Skeletal muscle tissue (tissue), 4 donors: ENCODE measurements around the gene SLCO1A2. TPM values are rescaled to one million over a fixed set of nuclear protein-coding genes. Genes with fewer than 3 reads are reported as not detected.

Experiments
- H3K27ac ChIP-seq: one replicate; pipeline ENCODE4 v1.7.0; 2013; ENCODE audit warnings: mild to moderate bottlenecking, low read depth, low read length, inconsistent platforms
- H3K27me3 ChIP-seq, 3 donors: one replicate each; pipeline ENCODE4 v1.7.0; 2013; ENCODE audit warnings: low read length in 3 of 3; ENCODE audit not compliant: control insufficient read depth in 3 of 3, insufficient read depth in 3 of 3
- H3K36me3 ChIP-seq, 3 donors: one replicate each; pipeline ENCODE4 v1.7.0; 2013; ENCODE audit warnings: low read length in 3 of 3; ENCODE audit not compliant: control insufficient read depth in 3 of 3, insufficient read depth in 3 of 3
- H3K4me1 ChIP-seq, 3 donors: one replicate each; pipeline ENCODE4 v1.7.0; 2013; ENCODE audit warnings: low read length in 3 of 3, mild to moderate bottlenecking in 3 of 3; ENCODE audit not compliant: control insufficient read depth in 3 of 3, insufficient read depth in 3 of 3
- H3K4me3 ChIP-seq, 3 donors: one replicate each; pipeline ENCODE4 v1.7.0; 2013; ENCODE audit warnings: low read length in 3 of 3
- H3K9ac ChIP-seq, 3 donors: one replicate each; pipeline ENCODE4 v1.7.0; 2013; ENCODE audit warnings: low read length in 3 of 3, mild to moderate bottlenecking in 3 of 3, moderate library complexity in 2 of 3, low read depth in 1 of 3
- H3K9me3 ChIP-seq, 3 donors: one replicate each; pipeline ENCODE4 v1.7.0; 2013; ENCODE audit warnings: low read length in 3 of 3; ENCODE audit not compliant: control insufficient read depth in 3 of 3
- total RNA-seq: library from RNA; depleted of rRNA; stranded (reverse); fragments of >200 nt; gene quantifications from one replicate; pipeline ENCODE4 v1.2.3, GENCODE V29; 2014
- donor health status: Osteomylitis.

SLCO1A2 gene
- total RNA-seq, 1 donor from 2014 or later = not detected

GRCh38 chr12:21292111-21292510 lies 42.6 kb downstream of the SLCO1A2 start:
- Histone ChIP-seq H3K4me3 (no peak overlapping the region), H3K9me3 (no peaks in the 10 kb centered on the region), H3K4me1 (no peaks in the 10 kb centered on the region), H3K27me3 (no peaks in the 10 kb centered on the region), H3K27ac (no peak overlapping the region), H3K36me3 (no peaks in the 10 kb centered on the region), H3K9ac (no peak overlapping the region)

- H3K36me3 ChIP-seq = no peaks in the 10 kb centered on the region
- H3K9ac ChIP-seq = no peak overlapping the region
- no peaks in the 10 kb centered on the region for H3K27me3 ChIP-seq
- H3K4me3 ChIP-seq = no peak overlapping the region
- H3K27ac ChIP-seq = no peak overlapping the region
- no peaks in the 10 kb centered on the region for H3K4me1 ChIP-seq
- H3K9me3 ChIP-seq = no peaks in the 10 kb centered on the region
Measured at GRCh38 chr12:21289698-21290097, 45.0 kb downstream of the SLCO1A2 start.

- H3K27ac ChIP-seq = no peak overlapping the region
Measured at GRCh38 chr12:21276826-21277225, 57.9 kb downstream of the SLCO1A2 start.

GRCh38 chr12:21265932-21266331 lies 68.8 kb downstream of the SLCO1A2 start:
- H3K9ac ChIP-seq = no peak overlapping the region
- no peaks in the 10 kb centered on the region for H3K27me3 ChIP-seq
- H3K36me3 ChIP-seq = no peaks in the 10 kb centered on the region
- no peaks in the 10 kb centered on the region for H3K9me3 ChIP-seq
- no peak overlapping the region for H3K4me3 ChIP-seq
- no peaks in the 10 kb centered on the region for H3K4me1 ChIP-seq
- no peak overlapping the region for H3K27ac ChIP-seq

More at GRCh38 chr12:21276826-21277225, 57.9 kb downstream of the SLCO1A2 start:
- no peak overlapping the region for H3K9ac ChIP-seq
- no peaks in the 10 kb centered on the region for H3K36me3 ChIP-seq
- H3K9me3 ChIP-seq = no peaks in the 10 kb centered on the region
- no peaks in the 10 kb centered on the region for H3K4me1 ChIP-seq
- no peaks in the 10 kb centered on the region for H3K27me3 ChIP-seq
- H3K4me3 ChIP-seq = no peak overlapping the region

GRCh38 chr12:21264232-21264631 lies 70.5 kb downstream of the SLCO1A2 start:
- H3K4me1 ChIP-seq = no peaks in the 10 kb centered on the region
- no peak overlapping the region for H3K4me3 ChIP-seq
- no peaks in the 10 kb centered on the region for H3K27me3 ChIP-seq
- no peaks in the 10 kb centered on the region for H3K36me3 ChIP-seq
- no peak overlapping the region for H3K9ac ChIP-seq
- H3K9me3 ChIP-seq = no peaks in the 10 kb centered on the region
- H3K27ac ChIP-seq = no peak overlapping the region

GRCh38 chr12:21257172-21257571 lies 77.5 kb downstream of the SLCO1A2 start:
- no peak overlapping the region for H3K4me3 ChIP-seq
- H3K27ac ChIP-seq = no peak overlapping the region
- no peaks in the 10 kb centered on the region for H3K36me3 ChIP-seq
- H3K27me3 ChIP-seq = no peaks in the 10 kb centered on the region
- no peak overlapping the region for H3K9ac ChIP-seq
- no peaks in the 10 kb centered on the region for H3K9me3 ChIP-seq
- H3K4me1 ChIP-seq = no peaks in the 10 kb centered on the region

- no peak overlapping the region for H3K9ac ChIP-seq
- no peaks in the 10 kb centered on the region for H3K4me1 ChIP-seq
- H3K4me3 ChIP-seq = no peak overlapping the region
- no peaks in the 10 kb centered on the region for H3K27me3 ChIP-seq
- H3K27ac ChIP-seq = no peak overlapping the region
- H3K9me3 ChIP-seq = no peaks in the 10 kb centered on the region
- no peaks in the 10 kb centered on the region for H3K36me3 ChIP-seq
Measured at GRCh38 chr12:21252070-21252469, 82.6 kb downstream of the SLCO1A2 start.

- Histone ChIP-seq H3K9ac (no peak overlapping the region), H3K27me3 (no peaks in the 10 kb centered on the region), H3K4me3 (no peak overlapping the region), H3K36me3 (no peaks in the 10 kb centered on the region), H3K27ac (no peak overlapping the region), H3K9me3 (no peaks in the 10 kb centered on the region), H3K4me1 (no peaks in the 10 kb centered on the region)
Measured at GRCh38 chr12:21248679-21249078, 86.0 kb downstream of the SLCO1A2 start.

GRCh38 chr12:21239866-21240265 lies 94.9 kb downstream of the SLCO1A2 start:
- Histone ChIP-seq H3K4me3 (no peak overlapping the region), H3K9me3 (no peaks in the 10 kb centered on the region), H3K9ac (no peak overlapping the region), H3K27ac (no peak overlapping the region), H3K36me3 (no peaks in the 10 kb centered on the region), H3K4me1 (no peaks in the 10 kb centered on the region), H3K27me3 (no peaks in the 10 kb centered on the region)

- Histone ChIP-seq H3K27ac (no peak overlapping the region), H3K27me3 (no peaks in the 10 kb centered on the region), H3K4me3 (no peak overlapping the region), H3K9me3 (no peaks in the 10 kb centered on the region), H3K4me1 (no peaks in the 10 kb centered on the region), H3K9ac (no peak overlapping the region), H3K36me3 (no peaks in the 10 kb centered on the region)
Measured at GRCh38 chr12:21234395-21234794, 100.3 kb downstream of the SLCO1A2 start.

- no peaks in the 10 kb centered on the region for H3K27me3 ChIP-seq
- no peaks in the 10 kb centered on the region for H3K4me1 ChIP-seq
- H3K36me3 ChIP-seq = no peaks in the 10 kb centered on the region
- H3K9me3 ChIP-seq = no peaks in the 10 kb centered on the region
- H3K27ac ChIP-seq = no peak overlapping the region
- no peak overlapping the region for H3K9ac ChIP-seq
- H3K4me3 ChIP-seq = no peak overlapping the region
Measured at GRCh38 chr12:21223930-21224329, 110.8 kb downstream of the SLCO1A2 start.
